C4-2B (cell line): ENCODE results near the gene EMILIN2.

Experiments used
- H3K27ac ChIP-seq: fragments of 450-650 bp; 2 replicates; pipeline ENCODE4 v1.5.1; 2017
- ZFX ChIP-seq: fragments of 450-650 bp; IDR thresholded peaks from 2 replicates; pipeline ENCODE4 v1.6.1; 2017
- TF ChIP-seq, protein P1 (sequence below): fragments of 450-650 bp; conservative IDR thresholded peaks from 2 replicates; pipeline ENCODE4 v1.5.1; 2017; ENCODE audit warnings: mild to moderate bottlenecking

Gene EMILIN2

DNA sequence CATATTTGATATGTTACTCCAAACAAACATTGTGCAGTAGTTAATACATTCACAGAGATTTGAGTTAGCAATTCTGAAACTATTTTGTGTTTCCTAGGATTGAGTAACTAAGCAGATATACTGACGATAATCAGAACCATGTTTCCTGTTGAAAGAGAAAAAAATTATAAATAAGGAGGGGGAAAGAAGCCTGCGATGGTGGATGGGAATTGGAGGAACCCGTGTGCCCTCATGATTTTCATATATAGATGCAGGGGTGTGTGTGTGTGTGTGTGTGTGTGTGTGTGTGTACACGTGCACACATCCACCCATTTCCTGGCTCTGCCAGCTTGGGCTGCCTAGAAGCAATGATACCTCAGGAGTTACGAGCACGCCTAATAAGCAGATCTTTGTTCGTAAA, 109.2 kb downstream of the EMILIN2 start:
- TF ChIP-seq ZFX: no peak
- TF ChIP-seq, protein P1, sequence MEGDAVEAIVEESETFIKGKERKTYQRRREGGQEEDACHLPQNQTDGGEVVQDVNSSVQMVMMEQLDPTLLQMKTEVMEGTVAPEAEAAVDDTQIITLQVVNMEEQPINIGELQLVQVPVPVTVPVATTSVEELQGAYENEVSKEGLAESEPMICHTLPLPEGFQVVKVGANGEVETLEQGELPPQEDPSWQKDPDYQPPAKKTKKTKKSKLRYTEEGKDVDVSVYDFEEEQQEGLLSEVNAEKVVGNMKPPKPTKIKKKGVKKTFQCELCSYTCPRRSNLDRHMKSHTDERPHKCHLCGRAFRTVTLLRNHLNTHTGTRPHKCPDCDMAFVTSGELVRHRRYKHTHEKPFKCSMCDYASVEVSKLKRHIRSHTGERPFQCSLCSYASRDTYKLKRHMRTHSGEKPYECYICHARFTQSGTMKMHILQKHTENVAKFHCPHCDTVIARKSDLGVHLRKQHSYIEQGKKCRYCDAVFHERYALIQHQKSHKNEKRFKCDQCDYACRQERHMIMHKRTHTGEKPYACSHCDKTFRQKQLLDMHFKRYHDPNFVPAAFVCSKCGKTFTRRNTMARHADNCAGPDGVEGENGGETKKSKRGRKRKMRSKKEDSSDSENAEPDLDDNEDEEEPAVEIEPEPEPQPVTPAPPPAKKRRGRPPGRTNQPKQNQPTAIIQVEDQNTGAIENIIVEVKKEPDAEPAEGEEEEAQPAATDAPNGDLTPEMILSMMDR: no peak
- H3K27ac ChIP-seq: no peak overlapping the region

DNA sequence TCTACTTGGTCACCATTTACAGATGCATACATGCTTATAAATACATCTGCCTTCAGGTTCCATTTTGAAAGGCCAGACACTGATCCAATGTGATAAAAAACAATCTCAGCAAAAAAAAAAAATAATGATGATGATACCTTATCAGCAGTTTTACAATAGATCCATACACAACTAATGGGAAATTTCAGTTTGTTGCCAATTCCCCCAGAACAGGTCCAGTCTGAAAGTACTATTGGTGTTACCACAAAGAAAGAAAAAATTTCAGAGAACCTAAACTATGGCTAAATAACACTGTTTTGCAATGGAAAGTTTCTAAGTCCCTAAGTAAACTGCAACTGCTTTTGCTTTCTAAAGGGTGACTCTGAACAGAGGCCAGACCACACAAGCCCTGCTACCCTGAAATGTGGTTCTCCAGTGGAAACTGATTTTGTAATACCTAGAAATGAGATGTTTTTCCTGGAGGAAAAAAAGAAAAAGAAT, 112.1 kb downstream of the EMILIN2 start:
- no peak overlapping the region for H3K27ac ChIP-seq
- TF ChIP-seq, protein P1: no peak
- TF ChIP-seq ZFX: no peak

DNA sequence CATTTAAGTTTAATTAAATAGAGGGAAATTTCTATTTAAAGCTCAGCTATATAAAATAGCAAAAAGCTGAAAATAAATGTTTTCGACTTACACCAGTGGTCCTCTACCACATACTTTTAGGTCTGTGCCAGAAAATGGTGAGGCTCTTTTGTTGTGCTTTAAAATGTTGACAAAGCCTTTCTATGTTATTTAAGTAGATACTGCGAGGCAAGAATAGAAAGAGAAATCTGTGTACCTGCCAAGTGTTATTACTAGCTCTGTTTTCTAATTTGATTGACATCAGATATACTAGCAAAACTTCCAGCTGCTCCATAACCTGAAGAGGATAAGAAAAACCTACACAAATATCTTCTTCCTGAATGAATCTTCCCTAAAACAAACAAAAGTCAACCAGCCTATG, 112.5 kb downstream of the EMILIN2 start:
- no peak overlapping the region for H3K27ac ChIP-seq
- TF ChIP-seq ZFX: no peak
- TF ChIP-seq, protein P1: no peak

DNA sequence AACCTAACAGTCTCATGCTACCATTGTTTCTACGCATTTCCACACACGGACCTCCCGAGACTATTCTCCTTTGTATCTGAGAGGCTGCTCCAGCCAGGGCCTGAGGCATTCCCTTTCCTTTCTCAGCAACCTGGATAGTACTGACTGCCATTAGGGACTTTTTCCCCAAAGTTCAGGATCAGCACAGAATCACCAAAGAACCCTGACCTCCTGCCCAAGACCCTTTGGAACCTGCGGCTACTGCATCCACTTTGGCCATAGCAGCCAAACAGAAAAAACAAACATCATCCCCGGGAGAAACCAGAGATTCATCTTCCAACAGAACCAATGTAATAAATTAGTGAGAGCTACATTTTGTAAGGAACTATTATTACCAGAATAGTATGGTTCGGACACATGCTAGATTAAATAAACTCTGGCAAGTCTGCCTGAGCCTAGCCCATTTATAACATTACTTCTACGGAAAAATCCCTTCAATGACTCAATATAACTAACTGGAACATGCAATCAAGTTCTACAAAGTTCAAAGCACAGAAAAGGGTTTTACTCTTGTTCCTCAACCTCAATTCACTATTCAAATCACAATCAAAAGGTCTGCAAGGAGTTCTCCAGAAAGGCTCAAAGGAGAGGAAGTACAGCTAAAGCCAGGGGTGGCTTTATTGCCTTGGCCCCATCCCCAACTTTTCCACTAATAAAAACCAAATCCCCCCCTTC, 114.3 kb downstream of the EMILIN2 start:
- no peak overlapping the region for H3K27ac ChIP-seq
- TF ChIP-seq ZFX: no peak
- TF ChIP-seq, protein P1: no peak

DNA sequence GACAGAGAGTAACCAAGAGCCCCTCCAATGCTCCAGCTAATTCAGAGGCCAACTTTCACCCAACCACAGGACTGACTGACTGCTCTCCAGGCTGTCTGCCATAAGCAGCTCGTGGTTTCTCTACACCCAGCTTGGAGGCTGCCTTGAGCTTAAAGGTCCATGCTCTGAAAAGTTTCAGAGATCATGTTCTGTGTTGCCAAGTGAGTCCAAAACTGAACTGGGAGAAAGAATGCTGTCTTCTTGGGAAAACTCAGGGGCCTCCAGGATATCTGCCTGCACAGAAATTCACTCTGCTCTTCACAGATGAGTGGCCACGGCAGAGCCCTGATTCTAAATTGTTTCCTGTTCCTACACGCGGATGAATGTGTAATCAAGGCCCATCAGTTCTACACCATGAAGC, 115.0 kb downstream of the EMILIN2 start:
- no peak overlapping the region for H3K27ac ChIP-seq

GRCh38 chr18:2963048-2963447, 116.2 kb downstream of the EMILIN2 start:
- H3K27ac ChIP-seq: no peak overlapping the region
- TF ChIP-seq ZFX: no peak
- TF ChIP-seq, protein P1: no peak

More for the DNA sequence above, 115.0 kb downstream of the EMILIN2 start:
- TF ChIP-seq ZFX: no peak
- TF ChIP-seq, protein P1: no peak

DNA sequence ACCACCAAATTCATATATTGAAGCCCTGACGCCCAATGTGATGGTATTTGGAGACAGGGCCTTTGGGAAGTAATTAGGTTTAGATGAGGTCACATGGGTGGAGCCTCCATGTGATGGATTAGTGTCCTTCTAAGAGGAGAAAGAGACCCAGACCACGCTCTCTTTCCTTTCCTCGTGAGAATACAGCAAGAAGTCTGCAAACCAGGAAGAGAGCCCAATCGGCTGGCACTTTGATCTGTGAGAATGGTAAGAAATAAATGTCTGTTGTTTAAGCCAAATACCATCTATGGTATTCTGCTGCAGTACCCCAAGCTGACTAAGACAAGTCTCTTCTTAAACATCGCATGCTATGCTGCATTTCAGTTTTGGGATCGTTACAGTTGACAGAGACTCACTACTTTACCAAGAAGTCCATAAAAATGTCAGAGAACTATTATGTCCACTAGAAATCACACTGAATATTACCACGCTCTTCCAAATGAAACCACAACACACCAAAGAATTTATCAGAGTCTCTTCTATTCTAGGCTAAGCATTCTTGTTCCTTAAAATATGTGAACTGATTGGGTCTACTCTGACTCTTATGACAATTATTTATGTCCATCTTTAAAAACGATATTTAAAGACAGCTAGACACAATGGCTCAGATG, 117.7 kb downstream of the EMILIN2 start:
- H3K27ac ChIP-seq: no peak overlapping the region
- TF ChIP-seq, protein P1: no peak
- no peak for TF ChIP-seq ZFX
